Body of pancreas (tissue), 4 donors: ENCODE results near the gene HOXC12.

Experiments
- CTCF ChIP-seq, 7 experiments: fragments of 450-650 bp in 4 of 7; fragments of 200-600 bp in 3 of 7; sonication (generic) in 3 of 7; IDR thresholded peaks; one replicate each; pipeline ENCODE4 v1.5.1; 2016 to 2019; ENCODE audit warnings: antibody characterized with exemption in 7 of 7
- POLR2A ChIP-seq, 3 donors: fragments of 450-650 bp; IDR thresholded peaks; one replicate each; pipeline ENCODE4 v1.6.1; 2016; ENCODE audit warnings: antibody characterized with exemption in 3 of 3, mild to moderate bottlenecking in 2 of 3

DNA sequence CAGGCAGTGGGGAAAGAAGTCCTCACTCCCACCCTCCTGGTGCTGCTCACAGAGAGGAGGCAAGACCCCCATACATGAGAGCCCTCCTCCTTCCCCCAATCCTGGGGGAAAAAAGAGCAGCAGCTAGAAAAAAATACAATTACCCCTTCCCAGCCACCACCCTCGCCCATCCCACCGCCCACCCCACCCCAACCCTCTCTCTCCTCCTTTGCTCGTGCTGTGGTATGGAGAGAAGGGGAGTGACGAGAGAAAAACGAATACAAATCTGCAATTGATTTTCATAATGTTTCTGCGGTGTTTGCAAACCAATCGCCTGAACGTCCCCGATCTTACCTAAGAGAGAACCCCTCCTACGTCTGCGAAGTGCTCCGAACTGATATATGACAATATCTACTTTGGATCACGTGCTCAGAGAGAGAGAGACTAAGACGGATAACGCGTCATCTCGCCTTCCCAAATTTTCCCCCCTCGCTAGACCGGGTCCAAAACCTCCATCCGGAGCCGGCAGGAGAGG is 18.1 kb downstream of the HOXC12 start, which contains the start of gene HOXC11:
- no peak for TF ChIP-seq POLR2A (IDR thresholded peaks at IDR 0.05)
- no peak for TF ChIP-seq CTCF (IDR thresholded peaks at IDR 0.05)
